Measurements from ENCODE around the gene STK25.

Gene STK25

GRCh38 chr2:241493092-241493491, 15.3 kb downstream of the STK25 start:
- no peak for DNase-seq (ENCODE audit: low read depth)

- no peak for DNase-seq (ENCODE audit: low read depth)
Measured at GRCh38 chr2:241492174-241492565, 16.2 kb downstream of the STK25 start.

- DNase-seq (ENCODE audit: low read depth): no peak
Measured at GRCh38 chr2:241491549-241492173, 16.7 kb downstream of the STK25 start.

- no peak for DNase-seq (ENCODE audit: low read depth)
Measured at GRCh38 chr2:241490825-241491506, 17.4 kb downstream of the STK25 start.

- DNase-seq (ENCODE audit: low read depth): no peak
Measured at GRCh38 chr2:241489733-241490680, 18.4 kb downstream of the STK25 start.

GRCh38 chr2:241489088-241489487, 19.3 kb downstream of the STK25 start:
- no peak for DNase-seq (ENCODE audit: low read depth)

GRCh38 chr2:241485172-241485911, 23.0 kb downstream of the STK25 start:
- no peak for DNase-seq (ENCODE audit: low read depth)

- DNase-seq (ENCODE audit: low read depth): no peak
Measured at GRCh38 chr2:241483305-241483704, 25.1 kb downstream of the STK25 start.

- DNase-seq (ENCODE audit: low read depth): no peak
Measured at GRCh38 chr2:241482126-241482955, 26.0 kb downstream of the STK25 start.

GRCh38 chr2:241481687-241482086, 26.7 kb downstream of the STK25 start:
- DNase-seq (ENCODE audit: low read depth): no peak

GRCh38 chr2:241479026-241479898, 29.1 kb downstream of the STK25 start:
- DNase-seq (ENCODE audit: low read depth): no peak

- no peak for DNase-seq (ENCODE audit: low read depth)
Measured at GRCh38 chr2:241478166-241478565, 30.2 kb downstream of the STK25 start.

- no peak for DNase-seq (ENCODE audit: low read depth)
Measured at GRCh38 chr2:241475267-241475666, 33.1 kb downstream of the STK25 start.

GRCh38 chr2:241473399-241473798, 35.0 kb downstream of the STK25 start:
- no peak for DNase-seq (ENCODE audit: low read depth)

- DNase-seq (ENCODE audit: low read depth): no peak
Measured at GRCh38 chr2:241469746-241470145, 38.6 kb downstream of the STK25 start.

- no peak for DNase-seq (ENCODE audit: low read depth)
Measured at GRCh38 chr2:241468476-241468781, 40.0 kb downstream of the STK25 start.

GRCh38 chr2:241467777-241468475, 40.5 kb downstream of the STK25 start:
- no peak for DNase-seq (ENCODE audit: low read depth)

GRCh38 chr2:241466230-241466629, 42.2 kb downstream of the STK25 start:
- no peak for DNase-seq (ENCODE audit: low read depth)

GRCh38 chr2:241465543-241465942, 42.8 kb downstream of the STK25 start:
- no peak for DNase-seq (ENCODE audit: low read depth)

Measured in stimulated activated CD8-positive, alpha-beta memory T cell treated with anti-CD3 and anti-CD28 coated beads, Interleukin-15, amount 100 ng/mL, for 1 hour (primary cell).